GM18870 (cell line): ENCODE results near the gene DLK1.

Source experiments
- ATAC-seq: cut with Tn5 transposase; IDR thresholded peaks from one replicate; pipeline ENCODE4 v1.9.1; 2021; ENCODE audit warnings: moderate library complexity; ENCODE audit not compliant: unreplicated experiment

Gene DLK1

DNA sequence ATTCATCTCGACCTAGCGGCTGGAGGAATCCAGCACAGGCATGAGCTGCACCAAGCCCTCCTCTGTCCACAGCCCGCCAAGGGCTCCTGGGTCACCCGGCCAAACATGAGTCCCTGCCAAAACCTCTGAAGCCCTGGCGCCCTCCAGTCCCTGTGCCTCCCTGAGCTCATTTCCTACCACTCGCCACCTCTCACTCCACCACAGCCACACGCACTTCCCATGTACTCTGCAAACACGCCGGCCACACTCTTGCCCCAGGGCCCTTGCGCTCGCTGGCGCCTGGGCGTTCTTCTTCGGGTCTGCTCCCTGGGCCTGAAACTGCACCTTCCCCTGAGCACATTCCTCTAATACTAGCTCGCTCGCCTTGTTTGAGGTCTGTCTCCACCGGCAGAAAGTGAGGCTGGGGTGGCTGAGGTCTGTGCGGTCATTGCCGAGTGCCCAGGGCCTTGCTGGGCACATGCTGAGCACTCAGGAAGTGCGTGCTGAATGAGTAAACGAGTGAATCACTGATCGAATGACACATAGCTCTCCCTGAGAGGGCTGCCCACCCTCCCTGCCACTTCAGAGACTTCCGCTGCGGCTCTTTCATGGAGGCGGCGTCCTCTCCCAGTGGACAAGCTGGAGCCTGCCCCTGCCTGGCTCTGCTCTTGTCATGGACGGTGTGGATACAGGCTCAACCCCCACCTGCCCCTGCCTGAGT is 33.7 kb upstream of the DLK1 start:
- no peak for ATAC-seq

DNA sequence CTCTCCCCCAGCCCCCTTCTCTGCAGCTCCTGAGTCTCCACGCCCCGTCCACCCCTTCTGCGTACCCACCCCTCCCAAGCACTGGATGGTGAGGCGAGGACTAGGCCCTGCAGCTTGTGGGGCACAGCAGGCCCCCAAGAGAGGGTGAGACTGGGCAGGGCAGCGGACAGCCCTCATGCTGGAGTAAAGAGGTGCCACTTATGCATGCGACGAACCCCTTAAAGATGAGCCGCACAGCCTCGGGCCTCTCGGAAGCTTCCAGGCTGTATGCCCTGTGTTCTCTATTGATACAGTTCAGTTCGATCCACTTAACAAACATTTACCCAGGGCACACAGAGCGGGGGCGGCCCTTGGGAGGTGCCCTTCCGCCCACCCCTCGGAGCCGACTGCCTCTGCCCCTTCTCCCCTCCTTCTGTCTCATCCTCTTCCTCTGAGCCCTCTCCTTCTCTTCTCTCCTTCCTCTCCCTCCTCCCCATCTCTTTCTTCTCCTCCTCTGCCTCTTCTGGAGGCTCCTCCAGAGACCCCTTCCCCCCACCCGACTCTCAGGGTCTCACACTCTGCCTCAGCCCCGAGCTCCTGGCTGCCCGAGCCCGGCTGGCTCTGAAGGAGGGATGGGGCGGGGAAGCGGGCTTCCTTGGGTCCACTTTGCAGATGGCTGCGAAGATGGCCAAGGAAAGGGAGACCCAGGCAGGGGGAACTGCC is 32.7 kb upstream of the DLK1 start:
- no peak for ATAC-seq

GRCh38 chr14:100694579-100695422 is 31.9 kb upstream of the DLK1 start:
- no peak for ATAC-seq

- ATAC-seq, result no peak
Measured at GRCh38 chr14:100695423-100695738, 31.3 kb upstream of the DLK1 start.

DNA sequence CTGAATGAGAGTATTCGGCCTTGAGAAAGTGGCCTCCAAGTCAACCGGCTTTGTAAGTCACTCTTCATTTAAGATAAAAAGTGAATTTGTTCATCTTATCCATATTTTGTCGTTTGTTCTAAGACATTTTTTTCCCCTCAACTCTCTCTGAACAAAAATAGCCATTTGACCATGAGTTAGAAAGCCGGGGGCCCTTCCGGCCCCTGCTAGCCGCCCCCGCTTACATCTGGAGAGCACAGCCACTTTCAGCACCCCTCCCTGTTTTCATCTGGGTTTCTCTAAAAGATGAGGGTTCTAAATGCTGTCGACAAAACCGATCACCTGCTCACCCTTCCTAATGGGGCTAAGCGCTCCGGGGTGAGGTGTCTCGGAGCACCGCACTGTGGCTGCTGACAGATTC is 30.7 kb upstream of the DLK1 start:
- no peak for ATAC-seq

DNA sequence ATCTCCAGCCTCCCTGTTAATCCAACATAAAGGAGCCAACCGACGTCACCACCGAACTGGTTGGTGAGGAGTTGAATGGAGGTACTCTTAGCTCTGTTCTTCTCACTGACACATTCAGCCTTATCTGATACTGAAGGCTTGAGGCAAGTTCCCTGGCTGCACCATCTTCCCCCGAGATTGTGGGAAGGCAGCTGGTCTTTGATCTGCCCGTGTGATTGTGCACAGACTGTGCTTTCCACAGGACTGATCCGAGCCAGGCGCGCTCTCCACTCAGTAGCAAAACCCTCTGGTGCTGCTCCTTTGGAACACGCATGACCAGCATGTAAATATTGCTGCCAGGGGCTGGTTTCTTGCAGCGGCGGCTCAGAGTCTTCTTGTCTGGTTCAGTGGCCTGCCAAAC is 30.1 kb upstream of the DLK1 start:
- no peak for ATAC-seq

DNA sequence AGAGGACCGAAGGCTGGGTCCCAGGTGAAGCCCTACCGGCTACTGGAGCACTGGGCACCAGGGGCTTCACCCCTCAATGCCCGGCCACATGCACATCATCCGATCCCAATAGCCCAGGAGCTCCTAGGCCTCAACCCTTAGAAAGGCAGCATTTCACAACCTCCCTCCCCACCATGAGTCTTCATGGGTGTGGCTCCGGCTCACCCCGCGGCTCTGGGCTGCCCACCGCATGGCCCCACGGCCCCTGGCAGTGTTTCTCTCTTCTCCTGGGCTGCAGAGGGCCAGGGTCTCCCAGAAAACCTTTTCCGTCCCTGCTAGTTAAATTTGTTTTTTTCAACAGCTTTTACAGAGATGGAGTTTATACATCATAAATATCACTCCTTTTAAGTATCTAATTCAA is 28.6 kb upstream of the DLK1 start:
- no peak for ATAC-seq

- no peak for ATAC-seq
Measured at GRCh38 chr14:100698666-100699448, 27.8 kb upstream of the DLK1 start.

- ATAC-seq, result no peak
Measured at GRCh38 chr14:100701314-100701713, 25.4 kb upstream of the DLK1 start.

DNA sequence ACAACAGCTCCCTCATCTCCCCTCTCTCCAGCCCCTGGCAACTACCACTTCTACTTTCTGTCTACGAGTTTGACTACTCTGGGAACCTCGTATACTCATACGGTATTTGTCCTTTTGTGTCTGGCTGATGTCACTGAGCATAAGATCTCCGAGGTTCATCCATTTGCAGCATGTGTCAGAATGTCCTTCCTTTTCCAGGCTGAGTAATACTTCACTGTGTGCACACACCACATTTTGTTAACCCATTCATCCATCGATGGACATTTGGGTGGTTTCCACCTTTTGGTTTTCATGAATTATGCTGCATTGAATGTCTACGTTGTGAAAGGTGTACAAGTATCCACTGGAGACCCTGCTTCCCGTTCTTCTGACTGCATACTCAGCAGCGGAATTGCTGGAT is 24.1 kb upstream of the DLK1 start:
- no peak for ATAC-seq

DNA sequence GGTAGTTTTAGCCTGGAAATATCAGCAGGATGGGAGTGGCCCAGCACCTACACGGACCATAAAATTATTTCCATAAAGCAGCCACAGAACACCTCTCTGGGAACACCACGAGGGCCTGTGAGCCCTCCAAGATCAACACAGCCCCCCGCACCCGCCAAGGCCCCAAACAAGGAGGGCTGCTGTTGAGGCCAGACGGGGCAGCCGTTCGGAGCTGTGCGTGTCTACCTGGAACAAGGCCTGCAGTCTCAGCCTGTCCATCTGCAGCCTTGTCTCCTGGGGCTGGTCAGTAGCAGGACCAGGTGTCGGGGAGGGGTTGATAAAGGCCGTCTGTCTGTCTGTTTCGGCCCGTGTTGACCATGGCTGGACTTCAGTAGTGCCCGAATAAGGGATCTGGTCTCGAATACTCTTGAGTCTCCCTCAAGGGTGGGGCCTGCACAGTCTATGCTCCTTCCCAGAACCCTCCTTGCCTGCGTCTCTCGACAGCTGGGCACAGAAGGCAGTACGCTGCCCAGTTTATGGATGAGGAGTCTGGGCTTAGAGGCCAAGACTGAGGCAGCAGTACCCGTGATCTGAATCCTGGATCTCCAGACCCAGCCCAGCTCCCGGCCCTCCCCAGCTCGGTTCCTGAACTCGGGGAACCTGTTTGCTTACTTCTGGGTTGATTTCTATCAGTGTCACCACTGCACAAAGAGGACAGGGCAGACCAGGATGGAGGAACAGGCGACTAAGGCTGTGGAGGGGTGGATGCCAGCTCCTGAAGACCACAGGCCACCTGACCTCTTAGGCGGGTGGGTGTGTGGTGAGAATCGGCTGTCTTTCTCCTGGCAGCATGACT is 23.1 kb upstream of the DLK1 start:
- ATAC-seq, result no peak

- no peak for ATAC-seq
Measured at GRCh38 chr14:100706200-100706599, 20.5 kb upstream of the DLK1 start.

DNA sequence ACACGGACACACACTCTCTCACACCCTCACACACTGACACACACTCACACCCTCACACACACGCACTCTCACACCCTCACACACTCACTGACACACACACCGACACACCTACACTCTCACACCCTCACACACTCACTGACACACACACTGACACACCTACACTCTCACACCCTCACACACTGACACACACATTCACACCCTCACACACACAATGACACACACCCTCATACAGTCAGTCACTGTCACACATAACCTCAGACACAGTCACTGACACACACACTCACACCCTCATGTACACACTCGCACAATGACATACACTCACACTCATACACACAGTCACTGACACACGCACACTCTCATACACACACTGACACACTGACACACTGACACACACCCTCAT is 19.8 kb upstream of the DLK1 start:
- no peak for ATAC-seq

GRCh38 chr14:100708425-100709288 is 18.0 kb upstream of the DLK1 start:
- no peak for ATAC-seq

GRCh38 chr14:100709289-100710284 is 17.1 kb upstream of the DLK1 start:
- no peak for ATAC-seq

DNA sequence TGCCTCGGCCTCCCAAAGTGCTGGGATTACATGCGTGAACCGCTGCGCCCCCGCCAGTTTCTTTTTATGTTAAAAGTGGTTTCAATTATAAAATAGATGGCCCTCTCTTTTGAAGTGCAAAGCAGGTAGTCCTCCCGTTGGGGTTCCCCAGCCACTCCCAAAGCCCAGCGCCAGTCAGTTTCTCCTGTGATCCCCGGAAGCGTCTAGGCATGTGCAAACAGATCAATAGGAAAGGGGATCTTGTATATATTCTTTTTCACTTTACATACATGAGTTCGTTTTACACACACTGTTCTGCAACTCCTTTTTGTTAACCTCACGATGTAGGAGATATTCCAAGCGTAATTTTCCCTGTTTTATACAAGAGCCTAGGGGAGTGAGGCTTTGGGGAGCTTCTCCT is 16.3 kb upstream of the DLK1 start:
- ATAC-seq, result no peak

DNA sequence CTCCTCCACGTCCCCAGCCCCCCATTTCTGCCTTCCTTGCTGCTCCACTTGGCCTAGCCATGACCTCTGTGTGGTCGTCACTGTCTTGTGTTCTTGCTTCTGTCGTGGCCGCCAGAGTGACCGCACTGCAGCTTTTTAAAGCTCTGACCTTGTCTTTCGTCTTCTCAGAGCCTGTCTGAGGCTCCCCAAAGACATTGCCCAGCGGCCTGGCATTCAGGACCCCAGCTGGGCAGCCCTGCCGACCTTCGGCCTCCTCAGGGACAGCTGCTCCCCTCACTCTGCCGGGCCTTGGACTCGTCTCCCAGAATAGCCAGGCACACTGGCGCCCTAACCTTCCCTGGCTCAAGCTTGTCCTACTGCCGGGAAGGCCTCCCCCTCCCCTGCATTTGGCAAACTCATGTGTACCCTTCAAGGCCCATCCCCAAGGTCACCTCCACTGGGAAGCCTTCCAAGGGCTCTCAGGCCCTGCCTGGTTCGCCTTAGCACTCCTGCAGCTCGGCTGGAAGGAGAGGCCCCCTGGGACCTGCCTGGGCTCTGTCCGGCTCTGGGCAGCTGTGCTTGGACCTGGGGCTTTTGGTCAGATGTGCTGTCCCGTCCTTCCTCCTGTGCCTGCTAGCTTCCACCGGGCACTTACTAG is 15.7 kb upstream of the DLK1 start:
- ATAC-seq, result no peak

- ATAC-seq, result no peak
Measured at GRCh38 chr14:100711493-100711892, 15.2 kb upstream of the DLK1 start.
